ENCODE results near the gene LY86. TPM values are rescaled to one million over a fixed set of nuclear protein-coding genes. Genes with fewer than 3 reads are reported as not detected.

The LY86 gene
- not detected in 2 replicates for total RNA-seq

GRCh38 chr6:6588064-6588923, at the start of gene LY86:
LY86 (plus strand) TSS chr6:6588720; CDS start chr6:6588735, 15 bp downstream.

